Activated gamma-delta T cell (primary cell): ENCODE data around the gene RGS11.

ENCODE experiments used
- DNase-seq: peaks from one replicate; lab custom pipeline; 2025; lab: John Stamatoyannopoulos, UW

RGS11 gene

DNA sequence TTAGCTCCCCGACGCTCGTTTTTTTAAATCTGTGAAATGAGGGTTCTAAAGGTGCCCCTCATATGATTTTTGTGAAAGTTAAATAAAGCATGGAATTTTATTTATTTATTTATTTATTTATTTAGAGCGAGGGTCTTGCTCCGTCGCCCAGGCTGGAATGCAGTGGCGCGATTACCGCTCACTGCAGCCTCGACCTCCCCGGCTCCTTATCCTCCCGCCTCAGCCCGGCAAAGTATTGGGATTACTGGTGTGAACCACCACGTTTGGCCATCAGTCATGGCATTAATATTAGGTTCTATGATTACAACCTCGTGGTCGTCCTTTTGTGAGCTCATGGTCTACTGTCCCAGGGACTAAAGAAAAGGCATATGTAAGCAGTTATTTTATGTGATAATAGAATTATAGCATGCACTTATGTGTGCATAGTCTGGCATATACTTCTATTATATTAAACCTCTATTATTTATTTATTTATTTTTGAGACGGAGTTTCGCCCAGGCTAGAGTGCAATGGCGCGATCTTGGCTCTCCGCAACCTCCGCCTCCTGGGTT lies 45.9 kb downstream of the RGS11 start:
- DNase-seq = no peak

DNA sequence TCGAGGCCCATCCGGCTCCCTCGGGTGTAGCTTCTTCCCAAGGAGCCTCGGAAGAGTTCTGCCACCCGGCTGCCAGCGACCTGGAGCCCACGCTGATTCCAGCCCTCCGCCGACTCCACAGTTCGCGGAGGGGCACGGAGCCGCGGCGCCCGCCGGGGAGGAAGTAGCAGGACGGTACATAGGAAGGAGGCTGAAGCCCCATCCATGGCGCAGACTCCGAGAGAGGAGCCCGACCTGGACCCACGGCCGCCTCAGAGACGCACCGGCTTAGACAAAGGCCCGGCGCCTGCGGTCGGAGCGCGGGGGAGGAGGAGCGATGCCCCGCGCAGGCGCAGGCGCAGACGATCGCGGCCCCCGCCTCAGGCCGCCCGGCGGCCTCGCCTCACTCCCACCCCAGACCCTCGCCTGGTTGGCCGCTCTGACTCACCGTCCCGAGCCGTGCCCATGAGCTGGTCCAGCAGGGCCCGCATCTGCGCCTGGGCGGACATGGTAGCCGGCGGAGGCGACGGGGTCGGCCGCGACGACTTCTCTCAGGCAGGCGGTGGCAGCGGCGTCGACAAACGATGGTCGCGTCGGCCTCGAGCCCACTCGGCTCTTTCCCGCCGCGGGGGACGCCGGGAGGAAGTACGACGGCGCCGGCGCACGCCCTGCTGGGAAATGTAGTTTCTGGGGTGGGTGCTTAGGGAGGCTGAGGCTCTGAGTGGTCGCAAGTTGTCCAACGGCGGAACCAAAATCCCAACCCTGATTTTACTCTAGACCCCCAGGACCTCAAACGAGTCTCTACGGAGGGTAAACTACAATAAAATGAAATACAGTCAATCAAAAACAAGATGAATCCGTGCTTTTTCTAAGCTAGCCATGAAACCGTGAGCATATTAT lies 46.7 kb downstream of the RGS11 start, which contains the start of gene LUC7L:
Gene LUC7L (minus strand): TSS at position 598 of the 879 bp plus-strand sequence. CDS start 110 bp downstream, at position 488.
- DNase-seq = peak; percentile 76

DNA sequence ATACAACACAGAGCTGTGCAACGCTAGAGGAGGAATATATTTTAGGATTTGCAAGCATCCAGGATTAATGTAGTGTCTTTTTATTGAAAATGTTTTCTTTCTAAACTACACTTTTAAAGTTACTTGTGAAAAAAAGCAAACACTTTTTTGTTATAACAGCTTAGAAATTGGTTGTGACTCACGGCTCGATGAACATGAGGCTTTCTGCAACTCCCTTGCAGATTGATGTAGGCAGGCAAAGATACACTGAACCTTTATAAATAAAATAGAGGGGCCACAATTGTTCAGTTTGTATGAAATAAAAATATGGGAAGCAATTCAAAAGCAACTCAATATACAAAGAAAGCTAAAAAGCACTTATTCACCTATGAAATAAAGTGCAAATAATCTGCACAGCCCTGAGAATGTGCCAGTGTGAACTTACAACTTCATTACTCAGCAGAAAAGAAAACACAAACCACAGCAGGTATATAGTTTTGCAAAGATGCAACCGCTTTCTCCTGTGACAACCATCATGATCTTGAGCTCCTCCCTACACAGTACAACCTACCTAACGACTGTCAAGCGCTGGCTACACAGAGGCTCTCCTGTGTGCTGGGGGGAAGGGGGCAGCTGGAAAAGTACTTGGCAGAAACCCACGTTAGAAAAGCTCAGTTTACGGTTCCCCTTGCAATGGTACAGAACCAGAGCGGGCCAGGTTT lies 47.4 kb downstream of the RGS11 start:
- no peak for DNase-seq

DNA sequence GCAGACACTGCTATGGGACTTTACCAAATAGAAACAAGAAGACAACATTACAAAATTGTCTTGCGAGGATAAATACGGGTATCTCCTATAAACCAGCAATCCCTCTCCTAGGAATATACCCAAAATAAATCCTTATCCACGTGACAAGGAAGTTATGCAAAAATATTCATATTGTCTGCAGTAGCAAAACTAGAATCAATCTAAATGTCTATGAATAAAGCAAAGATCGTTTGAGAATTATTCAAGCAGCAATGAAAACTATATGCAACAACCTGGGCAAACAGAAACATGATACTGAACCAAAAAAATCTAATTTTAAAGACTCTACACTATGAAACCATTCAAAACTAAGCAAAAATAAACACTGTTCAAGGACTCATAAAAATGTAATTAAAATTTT lies 55.7 kb downstream of the RGS11 start:
- DNase-seq = no peak
